ENCODE measurements around the gene SGSM2. TPM values are rescaled to one million over a fixed set of nuclear protein-coding genes. Genes with fewer than 3 reads are reported as not detected.

Gene SGSM2
- total and polyA plus RNA-seq, 8 donors = 17.6 to 153 (median 28.1) TPM

DNA sequence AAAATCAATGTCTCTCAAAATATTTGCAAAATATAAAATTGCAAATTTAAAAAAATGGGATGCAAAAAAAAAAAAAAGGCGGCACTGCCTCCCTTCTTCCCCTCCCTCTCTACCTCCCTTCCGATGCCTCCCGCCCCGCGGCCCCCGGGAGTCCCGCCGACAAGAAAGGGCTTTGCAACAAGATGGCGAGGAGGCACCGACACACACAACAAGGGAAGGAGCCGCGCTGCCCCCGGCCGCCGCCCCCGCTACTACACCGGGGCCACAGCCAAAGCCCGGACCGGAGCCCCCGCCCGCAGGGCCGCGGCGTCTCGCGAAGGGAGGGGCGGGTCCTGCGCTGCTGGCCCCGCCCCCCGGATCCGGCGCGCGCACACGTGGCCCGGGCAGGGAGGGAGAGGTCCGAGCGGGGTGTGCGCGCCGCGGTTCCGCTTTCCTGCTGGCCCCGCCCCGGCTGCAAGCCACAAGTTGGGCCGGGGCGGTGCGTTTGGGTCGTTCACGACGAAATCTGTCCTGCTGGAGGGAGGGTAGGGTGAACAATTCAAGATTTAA, 63.6 kb downstream of the SGSM2 start, which contains the start of gene MNT:
MNT (minus strand) TSS at position 184 of the 549 bp plus-strand sequence. CDS start 348 bp downstream, outside the sequence.
- no peaks in the 10 kb centered on the region for H3K27me3 ChIP-seq
- no peak for FAIRE-seq

DNA sequence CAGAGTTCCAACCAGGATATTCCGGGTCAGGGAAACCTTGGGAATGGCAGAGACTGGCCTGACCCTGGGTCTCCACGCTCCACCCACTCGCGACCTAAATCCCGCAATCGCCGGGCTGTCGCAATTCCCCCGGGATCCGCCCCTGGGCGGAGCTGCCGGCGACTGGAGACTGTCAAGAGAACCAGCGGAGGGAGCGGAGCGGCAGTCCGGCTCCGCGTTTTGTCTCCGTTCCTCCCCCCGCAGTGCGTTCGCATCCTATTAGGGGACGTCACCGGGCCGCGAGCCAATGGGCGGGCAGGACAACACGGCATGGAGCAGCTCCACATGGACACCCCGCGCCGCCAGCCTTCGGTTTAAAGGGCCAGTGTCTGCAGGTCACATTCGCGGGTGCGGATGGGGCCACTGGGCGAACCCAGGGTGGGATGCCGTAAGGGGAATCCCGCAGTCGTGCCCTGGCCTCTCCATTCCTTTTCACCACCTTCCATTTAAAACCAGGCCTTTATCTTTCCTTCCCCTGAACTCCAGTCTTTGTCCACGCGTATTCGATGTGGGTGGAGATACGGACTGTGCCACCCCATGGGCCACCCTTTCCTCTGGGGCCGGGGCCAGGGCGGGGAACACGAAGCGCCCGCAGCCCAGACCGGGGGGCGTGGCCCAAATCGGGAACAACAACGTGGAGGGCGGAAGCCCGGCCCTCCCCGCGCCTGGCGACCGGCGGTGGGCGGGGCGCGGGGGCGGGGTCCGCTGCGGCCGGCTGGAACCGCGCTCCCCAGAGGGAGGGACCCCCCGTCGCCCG, 64.3 kb downstream of the SGSM2 start:
- H3K36me3 ChIP-seq = no peaks in the 10 kb centered on the region
- peaks cover 20 to 52% (median 42%) of the 10 kb centered on the region in 3 donors for H3K4me1 ChIP-seq
- H3K4me3 ChIP-seq = peak overlapping the region; percentile 85 to 92 (median 90)
- H3K9me3 ChIP-seq = no peaks in the 10 kb centered on the region
- ATAC-seq (peak; percentile 62 to 71 (median 64)), DNase-seq (peak; percentile 100), FAIRE-seq (peak; percentile 43)
- WGBS, 2 donors = 0% methylated on average over 56 to 72 of the region's 72 CpGs
- H3K27me3 ChIP-seq = no peaks in the 10 kb centered on the region
- TF ChIP-seq, protein P1, sequence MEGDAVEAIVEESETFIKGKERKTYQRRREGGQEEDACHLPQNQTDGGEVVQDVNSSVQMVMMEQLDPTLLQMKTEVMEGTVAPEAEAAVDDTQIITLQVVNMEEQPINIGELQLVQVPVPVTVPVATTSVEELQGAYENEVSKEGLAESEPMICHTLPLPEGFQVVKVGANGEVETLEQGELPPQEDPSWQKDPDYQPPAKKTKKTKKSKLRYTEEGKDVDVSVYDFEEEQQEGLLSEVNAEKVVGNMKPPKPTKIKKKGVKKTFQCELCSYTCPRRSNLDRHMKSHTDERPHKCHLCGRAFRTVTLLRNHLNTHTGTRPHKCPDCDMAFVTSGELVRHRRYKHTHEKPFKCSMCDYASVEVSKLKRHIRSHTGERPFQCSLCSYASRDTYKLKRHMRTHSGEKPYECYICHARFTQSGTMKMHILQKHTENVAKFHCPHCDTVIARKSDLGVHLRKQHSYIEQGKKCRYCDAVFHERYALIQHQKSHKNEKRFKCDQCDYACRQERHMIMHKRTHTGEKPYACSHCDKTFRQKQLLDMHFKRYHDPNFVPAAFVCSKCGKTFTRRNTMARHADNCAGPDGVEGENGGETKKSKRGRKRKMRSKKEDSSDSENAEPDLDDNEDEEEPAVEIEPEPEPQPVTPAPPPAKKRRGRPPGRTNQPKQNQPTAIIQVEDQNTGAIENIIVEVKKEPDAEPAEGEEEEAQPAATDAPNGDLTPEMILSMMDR (IDR thresholded peaks at IDR 0.05) = no peak
- intact Hi-C loops (cut with DNase I) = no loop called here
- H3K27ac ChIP-seq = peak overlapping the region; percentile 98 to 99 (median 98)

More for the DNA sequence above, 63.6 kb downstream of the SGSM2 start, which contains the start of gene MNT:
- peaks cover 25 to 52% (median 48%) of the 10 kb centered on the region in 3 donors for H3K4me1 ChIP-seq
- peak within 1 kb of the TSS; percentile 98 to 99 (median 98) for H3K27ac ChIP-seq
- H3K4me3 ChIP-seq = peak within 1 kb of the TSS; percentile 85 to 92 (median 90)
- DNase-seq (peak; percentile 92 to 97 (median 96)), ATAC-seq (peak; percentile 62 to 70 (median 66))
- no peaks in the 10 kb centered on the region for H3K9me3 ChIP-seq
- H3K36me3 ChIP-seq = no peaks in the 10 kb centered on the region
- intact Hi-C loops (cut with DNase I) = no loop called here
- WGBS, 2 donors = 0 to 1% methylated on average over 30 to 51 of the region's 51 CpGs
- TF ChIP-seq, protein P1 (IDR thresholded peaks at IDR 0.05) = no peak

DNA sequence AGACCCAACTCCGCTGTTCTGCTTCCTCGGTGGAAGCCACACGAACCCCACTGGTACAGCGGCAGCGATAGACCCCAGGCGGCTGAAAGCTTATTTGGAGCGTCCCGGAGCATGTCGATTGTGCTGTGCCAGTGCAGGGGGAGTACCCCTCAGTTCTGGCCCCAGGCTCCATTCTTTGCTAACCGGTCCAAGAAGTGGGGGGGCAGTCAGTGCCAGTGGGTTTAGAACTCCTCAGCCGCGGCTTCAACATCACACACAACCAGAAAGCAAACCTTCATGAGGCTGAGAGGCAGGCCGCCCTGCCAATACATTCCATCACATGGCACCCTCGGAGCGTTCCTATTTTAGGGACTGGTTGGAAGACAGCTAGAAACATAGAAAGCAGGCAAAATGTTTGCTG, 65.2 kb downstream of the SGSM2 start:
- Histone ChIP-seq H3K27ac (peak overlapping the region; percentile 98 to 99 (median 98)), H3K27me3 (no peaks in the 10 kb centered on the region), H3K4me3 (peak overlapping the region; percentile 22 to 92 (median 90)), H3K4me1 (peaks cover 15 to 54% (median 34%) of the 10 kb centered on the region in 3 donors), H3K9me3 (no peaks in the 10 kb centered on the region), H3K36me3 (no peaks in the 10 kb centered on the region)
- FAIRE-seq = no peak
- peak in 4 of 6 donors; percentile 42 to 53 (median 47) for DNase-seq
- 23 to 25% methylated on average over 15 of the region's 15 CpGs for WGBS, 2 donors
- no peak for ATAC-seq
- intact Hi-C loops (cut with DNase I) = no loop called here
- TF ChIP-seq, protein P1 (IDR thresholded peaks at IDR 0.05) = no peak

DNA sequence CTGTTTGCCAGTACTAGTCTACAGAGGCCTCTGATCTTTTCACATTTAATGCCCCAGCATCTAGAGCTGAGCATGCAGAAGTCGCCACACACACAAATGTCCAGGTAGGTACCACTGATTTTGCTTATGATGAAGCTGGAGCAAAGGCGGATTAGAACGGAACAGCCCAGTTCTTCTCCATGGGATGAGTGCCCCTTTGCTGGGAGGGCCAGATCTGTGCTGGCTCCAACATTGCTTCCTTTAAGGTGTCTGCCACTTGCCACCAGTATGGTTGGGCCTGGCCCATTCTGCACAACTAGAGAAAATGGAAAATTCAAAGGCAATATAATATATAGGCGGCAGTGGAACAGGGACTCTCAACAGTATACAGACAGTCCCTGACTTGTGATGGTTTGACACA, 65.7 kb downstream of the SGSM2 start:
- Histone ChIP-seq H3K36me3 (no peaks in the 10 kb centered on the region), H3K9me3 (no peaks in the 10 kb centered on the region), H3K27me3 (no peaks in the 10 kb centered on the region), H3K4me1 (peaks cover 10 to 51% (median 29%) of the 10 kb centered on the region in 3 donors), H3K27ac (no peak overlapping the region), H3K4me3 (no peak overlapping the region)
- intact Hi-C loops (cut with DNase I) = no loop called here
- 95 to 96% methylated on average over 4 of the region's 4 CpGs for WGBS, 2 donors
- TF ChIP-seq, protein P1 (IDR thresholded peaks at IDR 0.05) = no peak
- ATAC-seq = no peak
- DNase-seq = peak in 4 of 6 donors; percentile 14 to 35 (median 18)
- no peak for FAIRE-seq
